ENCODE measurements around the gene WNT9B. TPM values are rescaled to one million over a fixed set of nuclear protein-coding genes. Genes with fewer than 3 reads are reported as not detected.

Gene WNT9B
- total RNA-seq: 9.8 TPM in 1 of 2 replicates, not detected in the other

GRCh38 chr17:46851029-46851741 lies at the start of gene WNT9B:
Gene WNT9B, plus strand, starts transcription at chr17:46851583. Its CDS starts 56 bp downstream, at chr17:46851639.

DNA sequence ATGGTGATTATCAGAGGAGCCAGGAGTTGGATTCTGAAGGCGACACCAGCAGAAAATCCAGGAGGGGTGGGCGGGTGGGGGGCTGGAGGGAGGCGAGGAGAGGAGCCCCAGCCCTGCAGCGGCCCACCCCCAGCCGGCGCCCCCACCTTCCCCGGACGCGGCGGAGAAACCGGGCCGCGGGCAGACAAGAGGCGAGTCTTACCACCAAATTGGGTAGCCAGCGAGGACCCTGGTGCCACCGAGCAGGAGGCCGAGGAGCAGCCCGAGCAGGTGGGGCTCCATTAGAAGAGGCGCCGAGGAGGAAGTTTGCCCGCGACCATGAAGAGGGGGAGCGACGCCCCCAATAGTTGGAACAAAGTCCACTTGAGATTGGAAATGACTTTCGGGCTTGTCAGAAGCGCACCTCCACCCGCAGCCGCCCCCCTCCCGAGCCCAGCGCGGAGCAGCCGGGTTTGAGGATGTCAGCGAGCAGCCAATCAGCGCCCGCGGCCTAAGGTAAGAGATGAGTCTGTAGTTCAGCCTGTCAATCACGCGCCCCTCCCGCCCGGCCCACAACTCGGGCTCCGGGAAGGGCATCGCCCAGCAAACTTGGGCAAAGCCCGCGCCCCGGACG lies 33.0 kb upstream of the WNT9B start, which contains the start of gene WNT3:
Gene WNT3 (minus strand): TSS at position 377 of the 613 bp plus-strand sequence. CDS start 95 bp downstream, at position 282.

DNA sequence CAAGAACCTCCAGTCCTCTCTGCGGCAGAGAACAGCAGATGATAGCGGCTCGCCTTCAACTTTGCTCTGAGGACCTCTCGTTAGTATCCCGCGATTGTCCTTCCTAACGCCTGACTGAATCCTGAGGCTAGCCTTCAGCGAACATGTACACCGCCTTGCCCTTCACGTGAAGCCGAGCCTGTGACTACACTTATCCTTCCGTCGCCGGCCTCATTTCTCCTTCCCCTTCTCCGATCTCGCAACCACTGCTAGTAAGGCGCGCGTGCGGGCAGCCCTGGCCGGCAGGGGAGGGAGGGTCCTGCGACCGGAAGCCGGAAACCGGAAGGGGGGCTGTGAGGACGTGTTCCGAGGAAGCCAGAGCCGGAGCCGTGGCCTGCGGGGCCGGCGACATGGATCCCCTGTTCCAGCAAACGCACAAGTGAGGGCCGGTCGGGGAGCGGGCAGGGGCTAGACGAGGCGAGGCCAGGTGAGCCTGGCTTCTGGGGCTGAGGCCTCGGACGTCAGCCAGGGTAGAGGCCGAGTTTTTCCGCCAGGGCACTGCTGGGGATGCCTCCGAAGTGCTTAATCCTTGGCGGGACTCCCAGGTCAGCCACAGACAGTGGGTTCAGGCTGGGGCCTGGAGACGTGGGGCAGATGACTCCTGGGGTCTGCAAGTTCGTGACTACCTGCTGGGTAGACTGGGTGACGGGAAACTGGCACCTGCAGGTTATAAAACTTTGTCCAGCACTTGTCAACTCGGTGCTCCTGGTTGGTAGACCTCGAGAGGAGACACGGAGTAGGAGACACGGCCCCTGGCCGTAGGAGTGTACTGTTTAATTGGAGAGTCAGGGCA lies 71.6 kb downstream of the WNT9B start, which contains the start of gene GOSR2:
Gene GOSR2 (plus strand): TSS at position 357 of the 832 bp plus-strand sequence. CDS start 33 bp downstream, at position 390.

Other genes with a start within 250 kb of the WNT9B start
- gene WNT3, start 32.9 kb upstream of the WNT9B start, total RNA-seq: 1.1 TPM in 2 replicates
- gene GOSR2, start 71.6 kb downstream of the WNT9B start, total RNA-seq: 19.7 and 23.7 TPM in 2 replicates
- gene RPRML, start 127.7 kb downstream of the WNT9B start, total RNA-seq: not detected in 2 replicates